GM10248 (cell line): ENCODE results near the gene ADAM33.

ENCODE experiments used
- CTCF ChIA-PET: fragments of 300-600 bp; sonication (Branson Sonifier 250); formaldehyde crosslinking; extraction: SDS; loops from one replicate; lab custom pipeline; 2021; ENCODE audit warnings: antibody characterized with exemption; lab: Yijun Ruan, JAX
- POLR2A ChIA-PET: fragments of 350-650 bp; sonication (Branson Sonifier 250); formaldehyde crosslinking; extraction: SDS; loops from one replicate; lab custom pipeline; 2020; ENCODE audit warnings: antibody characterized with exemption; lab: Yijun Ruan, JAX
- DNase-seq: peaks from one replicate; pipeline ENCODE4 v3.0.0; 2012; ENCODE audit errors: extremely low spot score
- CTCF ChIP-seq: IDR thresholded peaks from 2 replicates; pipeline ENCODE4 v1.5.1; 2012; ENCODE audit warnings: mild to moderate bottlenecking, low read depth; ENCODE audit errors: extremely low read depth, missing control alignments, control extremely low read depth

ADAM33 gene

GRCh38 chr20:3661060-3661813, 20.6 kb downstream of the ADAM33 start:
- CTCF ChIA-PET: no interaction called here
- no peak for TF ChIP-seq CTCF

GRCh38 chr20:3660262-3661059, 21.3 kb downstream of the ADAM33 start:
- ChIA-PET POLR2A (no interaction called here), CTCF (interaction anchor here (0.9 to 3.3 kb wide), 2 partner anchors 8 to 17 kb away, joined by 3 to 11 read pairs; no protein-coding TSS in a partner anchor)
- no peak for DNase-seq
- no peak for TF ChIP-seq CTCF

More at GRCh38 chr20:3661060-3661813, 20.6 kb downstream of the ADAM33 start:
- POLR2A ChIA-PET: no interaction called here
- no peak for DNase-seq

GRCh38 chr20:3659492-3660261, 22.1 kb downstream of the ADAM33 start:
- CTCF ChIA-PET: interaction anchor here (0.9 to 3.3 kb wide), 3 partner anchors 9 to 18 kb away, joined by 3 to 11 read pairs (median 7); no protein-coding TSS in a partner anchor
- DNase-seq: no peak
- POLR2A ChIA-PET: no interaction called here
- no peak for TF ChIP-seq CTCF

GRCh38 chr20:3658716-3659491, 22.9 kb downstream of the ADAM33 start:
- POLR2A ChIA-PET: no interaction called here
- no peak for TF ChIP-seq CTCF
- DNase-seq: peak; percentile 88
- CTCF ChIA-PET: interaction anchor here (0.7 to 3.3 kb wide), 6 partner anchors 10 to 413 kb away, joined by 3 to 11 read pairs (median 4); no protein-coding TSS in a partner anchor

- ChIA-PET POLR2A (no interaction called here), CTCF (interaction anchor here (0.7 to 3.3 kb wide), 5 partner anchors 11 to 414 kb away, joined by 3 to 11 read pairs (median 6); no protein-coding TSS in a partner anchor)
- no peak for TF ChIP-seq CTCF
- DNase-seq: no peak
These were observed 23.6 kb downstream of the ADAM33 start for GRCh38 chr20:3658019-3658715.
